Endothelial cell of umbilical vein (primary cell): ENCODE results near the gene ZNF672. TPM values are rescaled to one million over a fixed set of nuclear protein-coding genes. Genes with fewer than 3 reads are reported as not detected.

ENCODE experiments used
- BruUV-seq: library from RNA; stranded (reverse); fragments of 400-500 nt; replicated peaks from 2 replicates; lab custom pipeline; 2021; lab: Mats Ljungman, UMichigan
- CTCF ChIA-PET: fragments of 300-600, 350-600 bp; sonication (Branson Sonifier 250); formaldehyde crosslinking; loops from one replicate; lab custom pipeline; 2021; ENCODE audit warnings: antibody characterized with exemption, inconsistent platforms; lab: Charles Lee
- POLR2A ChIA-PET: fragments of 300-600, 350-600 bp; sonication (Branson Sonifier 250); formaldehyde crosslinking; loops from one replicate; lab custom pipeline; 2021; ENCODE audit warnings: antibody characterized with exemption, inconsistent platforms; lab: Charles Lee
- DNase-seq: peaks from one replicate; pipeline ENCODE4 v3.0.0-alpha.2; 2011; ENCODE audit warnings: low read depth, low spot score
- FAIRE-seq: peaks from 2 replicates; lab custom pipeline; 2011; peaks lifted over from hg19 to GRCh38; lab: Jason Lieb, UNC
- H2AFZ ChIP-seq: 2 replicates; pipeline ENCODE4 v1.6.0; 2012; ENCODE audit warnings: low read depth, low read length, control low read depth, inconsistent platforms
- H3K27ac ChIP-seq: 2 replicates; pipeline ENCODE4 v1.5.1; 2011; ENCODE audit warnings: low read depth, mild to moderate bottlenecking, control low read depth, low read length, moderate library complexity; ENCODE audit not compliant: insufficient read depth
- H3K27me3 ChIP-seq, 2 experiments: 2 replicates each; pipeline versions ENCODE4 v1.6.0 to v1.6.1; 2011; ENCODE audit warnings: low read length in 2 of 2, mixed read lengths in 1 of 2; ENCODE audit not compliant: control insufficient read depth in 2 of 2, insufficient read depth in 2 of 2
- H3K36me3 ChIP-seq, 2 experiments: 2 replicates in 1 of 2; 3 replicates in 1 of 2; pipeline ENCODE4 v1.5.1; 2011; ENCODE audit warnings: low read length in 2 of 2, mild to moderate bottlenecking in 1 of 2, moderate library complexity in 1 of 2; ENCODE audit not compliant: control insufficient read depth in 2 of 2, insufficient read depth in 2 of 2; ENCODE audit errors: extremely low read depth in 1 of 2
- H3K4me1 ChIP-seq: 3 replicates; pipeline ENCODE4 v1.5.1; 2011; ENCODE audit warnings: mild to moderate bottlenecking, low read length; ENCODE audit not compliant: control insufficient read depth, insufficient read depth; ENCODE audit errors: extremely low read depth
- H3K4me2 ChIP-seq: 2 replicates; pipeline ENCODE4 v1.6.1; 2011; ENCODE audit warnings: low read length, control low read depth, mixed read lengths; ENCODE audit not compliant: insufficient read depth
- H3K4me3 ChIP-seq, 3 experiments: fragments of 200-600 bp in 1 of 3; sonication (generic), shearing (Covaris generic) in 1 of 3; replicated peaks in 1 of 3; 2 replicates each; pipeline ENCODE4 v1.5.1; 2011 to 2016; ENCODE audit warnings: control low read depth in 3 of 3, low read length in 3 of 3, mild to moderate bottlenecking in 2 of 3, inconsistent platforms in 1 of 3, low read depth in 1 of 3, moderate library complexity in 1 of 3; ENCODE audit not compliant: insufficient read depth in 1 of 3
- H3K79me2 ChIP-seq: 2 replicates; pipeline ENCODE4 v1.6.0; 2012; ENCODE audit warnings: low read length, inconsistent platforms; ENCODE audit not compliant: control insufficient read depth, insufficient read depth
- H3K9ac ChIP-seq: replicated peaks from 2 replicates; pipeline ENCODE3; 2011; ENCODE audit warnings: low read length, control low read depth; ENCODE audit not compliant: insufficient read depth; ENCODE audit errors: extremely low read depth
- H3K9me1 ChIP-seq: replicated peaks from 3 replicates; pipeline ENCODE4 v1.6.0; 2011; ENCODE audit warnings: mild to moderate bottlenecking, low read length; ENCODE audit not compliant: control insufficient read depth, insufficient read depth; ENCODE audit errors: extremely low read depth
- H3K9me3 ChIP-seq: replicated peaks from 2 replicates; pipeline ENCODE4 v1.5.1; 2012; ENCODE audit warnings: low read length, inconsistent platforms; ENCODE audit not compliant: control insufficient read depth, insufficient read depth
- H4K20me1 ChIP-seq: replicated peaks from 2 replicates; pipeline ENCODE3; 2011; ENCODE audit warnings: mild to moderate bottlenecking, low read length; ENCODE audit not compliant: control insufficient read depth, insufficient read depth; ENCODE audit errors: extremely low read depth
- CTCF ChIP-seq, 2 donors: IDR thresholded peaks; 1 replicate in 1 of 2; 2 replicates in 1 of 2; pipeline ENCODE4 v1.5.1; 2011; ENCODE audit warnings: low read length in 2 of 2, mild to moderate bottlenecking in 2 of 2, moderate library complexity in 2 of 2, control low read depth in 1 of 2, inconsistent platforms in 1 of 2, low read depth in 1 of 2; ENCODE audit not compliant: insufficient read depth in 1 of 2; ENCODE audit errors: extremely low read depth in 1 of 2
- EZH2 ChIP-seq: IDR thresholded peaks from 2 replicates; pipeline ENCODE4 v1.6.1; 2012; ENCODE audit warnings: borderline replicate concordance, low read depth, mild to moderate bottlenecking, moderate library complexity, low read length, inconsistent platforms; ENCODE audit not compliant: severe bottlenecking
- FOS ChIP-seq: IDR thresholded peaks from 2 replicates; pipeline ENCODE4 v1.6.1; 2011; ENCODE audit warnings: mild to moderate bottlenecking, low read length, moderate library complexity, borderline replicate concordance; ENCODE audit not compliant: insufficient read depth
- GATA2 ChIP-seq: IDR thresholded peaks from 2 replicates; pipeline ENCODE4 v1.7.0; 2011; ENCODE audit warnings: low read depth, mild to moderate bottlenecking, moderate library complexity, mixed read lengths, low read length; ENCODE audit not compliant: insufficient read length, insufficient read depth
- JUN ChIP-seq: IDR thresholded peaks from 2 replicates; pipeline ENCODE4 v1.6.1; 2011; ENCODE audit warnings: borderline replicate concordance, low read depth; ENCODE audit not compliant: insufficient read length, insufficient read depth
- MAX ChIP-seq: IDR thresholded peaks from 2 replicates; pipeline ENCODE4 v1.6.1; 2011; ENCODE audit not compliant: insufficient read depth, insufficient read length
- MYC ChIP-seq: IDR thresholded peaks from one replicate; pipeline ENCODE4 v1.6.1; 2011; ENCODE audit warnings: mild to moderate bottlenecking, low read depth, low read length
- POLR2A ChIP-seq: IDR thresholded peaks from 2 replicates; pipeline ENCODE4 v1.6.1; 2012; ENCODE audit warnings: low read depth, mild to moderate bottlenecking, control low read depth, low read length
- POLR2AphosphoS5 ChIP-seq: IDR thresholded peaks from 2 replicates; pipeline ENCODE4 v1.6.1; 2012; ENCODE audit warnings: low read depth, mild to moderate bottlenecking, control low read depth, low read length, moderate library complexity; ENCODE audit not compliant: insufficient read depth
- dilution Hi-C: fragments of 300-500 bp; cut with MboI; formaldehyde crosslinking; loops from one replicate; pipeline ENCODE4 v1.15.0; 2019; ENCODE audit warnings: low sequenced_read_pairs; ENCODE audit not compliant: extremely low pct_ligation_motif_present
- intact Hi-C: fragments of 100-400 bp; cut with micrococcal nuclease; formaldehyde crosslinking; loops from one replicate; pipeline ENCODE4 v1.10.0; 2022
- polyA plus RNA-seq, 4 experiments: library from polyadenylated mRNA; depleted of rRNA in 3 of 4; stranded (reverse) in 3 of 4; unstranded in 1 of 4; fragments of >200 nt; gene quantifications; 2 replicates each; pipeline versions ENCODE4 v1.2.1 to v1.2.3, GENCODE V29; 2011 to 2012; ENCODE audit warnings: missing spikeins in 1 of 4
- total RNA-seq: library from RNA; stranded (reverse); gene quantifications from 2 replicates; pipeline ENCODE4 v1.2.3, GENCODE V29; 2021

Gene ZNF672
- total and polyA plus RNA-seq, 2 donors (not counting 3 experiments of a cell fraction or from before 2014, with no cell fraction given) = 20.1 to 29.6 TPM

- Histone ChIP-seq H3K4me1 (no peaks in the 10 kb centered on the region), H4K20me1 (no peaks in the 10 kb centered on the region), H3K79me2 (no peaks in the 10 kb centered on the region), H3K9me3 (no peaks in the 10 kb centered on the region), H3K4me2 (no peak overlapping the region), H3K36me3 (no peaks in the 10 kb centered on the region), H3K4me3 (no peak overlapping the region), H2AFZ (no peak overlapping the region), H3K9ac (no peak overlapping the region), H3K27ac (no peak overlapping the region), H3K9me1 (no peaks in the 10 kb centered on the region), H3K27me3 (peaks cover 7 to 10% of the 10 kb centered on the region in 2 experiments)
- no peak for TF ChIP-seq MYC
- no peak for TF ChIP-seq CTCF (IDR thresholded peaks at IDR 0.05; ENCODE audit: extremely low read depth in 1 of 2, insufficient read depth in 1 of 2, low read depth in 1 of 2, low read length in 2 of 2)
- no peak for TF ChIP-seq MAX
- no peak for TF ChIP-seq GATA2
- no peak for TF ChIP-seq POLR2AphosphoS5
- TF ChIP-seq POLR2A = no peak
- no peak for TF ChIP-seq EZH2
- no peak for TF ChIP-seq JUN
- no peak for TF ChIP-seq FOS
- dilution Hi-C loops = no loop called here
- intact Hi-C loops = no loop called here
- no TSS peak for BruUV-seq
- POLR2A ChIA-PET = no interaction called here
- no peak for FAIRE-seq
- no peak for DNase-seq
- CTCF ChIA-PET = no interaction called here
Observed at GRCh38 chr1:248890549-248891498, 52.8 kb downstream of the ZNF672 start.
